HL-60/S4 (cell line): ENCODE measurements around the gene TGFA.

Experiments used
- in situ Hi-C: fragments of 300-500 bp; cut with MboI; formaldehyde crosslinking; loops from 2 replicates; pipeline ENCODE4 v1.14.3; 2022; ENCODE audit warnings: low sequenced_read_pairs

The TGFA gene

GRCh38 chr2:70499253-70499652 is 54.4 kb downstream of the TGFA start:
- in situ Hi-C loops: no loop called here

GRCh38 chr2:70498528-70498927 is 55.1 kb downstream of the TGFA start:
- in situ Hi-C loops: no loop called here

- in situ Hi-C loops: no loop called here
Observed at GRCh38 chr2:70498054-70498453, 55.6 kb downstream of the TGFA start.

GRCh38 chr2:70496819-70497218 is 56.8 kb downstream of the TGFA start:
- in situ Hi-C loops: no loop called here

- in situ Hi-C loops: no loop called here
Observed at GRCh38 chr2:70494293-70494886, 59.2 kb downstream of the TGFA start.

GRCh38 chr2:70490381-70490780 is 63.2 kb downstream of the TGFA start:
- in situ Hi-C loops: no loop called here

- in situ Hi-C loops: no loop called here
Observed at GRCh38 chr2:70489165-70489564, 64.5 kb downstream of the TGFA start.

- in situ Hi-C loops: no loop called here
Observed at GRCh38 chr2:70484086-70484485, 69.5 kb downstream of the TGFA start.

- in situ Hi-C loops: no loop called here
Observed at GRCh38 chr2:70482401-70482800, 71.2 kb downstream of the TGFA start.

- in situ Hi-C loops: no loop called here
Observed at GRCh38 chr2:70480468-70480867, 73.2 kb downstream of the TGFA start.

- in situ Hi-C loops: no loop called here
Observed at GRCh38 chr2:70479816-70480215, 73.8 kb downstream of the TGFA start.

- in situ Hi-C loops: no loop called here
Observed at GRCh38 chr2:70477441-70477844, 76.2 kb downstream of the TGFA start.

- in situ Hi-C loops: no loop called here
Observed at GRCh38 chr2:70475266-70475665, 78.4 kb downstream of the TGFA start.

GRCh38 chr2:70474256-70474848 is 79.3 kb downstream of the TGFA start:
- in situ Hi-C loops: no loop called here

GRCh38 chr2:70473101-70473722 is 80.4 kb downstream of the TGFA start:
- in situ Hi-C loops: no loop called here

GRCh38 chr2:70472221-70472890 is 81.3 kb downstream of the TGFA start:
- in situ Hi-C loops: no loop called here

GRCh38 chr2:70471129-70471528 is 82.5 kb downstream of the TGFA start:
- in situ Hi-C loops: no loop called here

- in situ Hi-C loops: no loop called here
Observed at GRCh38 chr2:70469961-70470360, 83.7 kb downstream of the TGFA start.

GRCh38 chr2:70469435-70469834 is 84.2 kb downstream of the TGFA start:
- in situ Hi-C loops: no loop called here

- in situ Hi-C loops: no loop called here
Observed at GRCh38 chr2:70468878-70469277, 84.7 kb downstream of the TGFA start.

GRCh38 chr2:70467831-70468779 is 85.5 kb downstream of the TGFA start:
- in situ Hi-C loops: no loop called here
